ENCODE data around the gene BMERB1.
"Not testable (repeated sequence)": the region's sequence is repeated elsewhere in the genome, so short reads cannot be mapped to it uniquely, and the experiment has no call there.

BMERB1 gene

DNA sequence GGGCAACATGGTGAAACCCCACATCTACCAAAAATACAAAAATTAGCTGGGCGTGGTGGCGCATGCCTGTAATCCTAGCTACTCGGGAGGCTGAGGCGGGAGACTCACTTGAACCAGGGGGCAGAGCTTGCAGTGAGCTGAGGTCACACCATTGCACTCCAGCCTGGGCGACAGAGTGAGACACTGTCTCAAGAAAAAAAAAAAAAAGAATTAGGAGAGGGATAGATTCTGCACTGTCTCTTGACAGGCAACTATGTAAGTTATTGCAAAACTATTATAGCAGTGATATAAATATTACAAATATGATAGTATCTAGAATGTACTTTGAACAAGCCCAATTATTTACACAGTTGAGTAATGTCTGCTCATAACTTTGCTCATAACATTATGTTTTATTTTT is 7.8 kb downstream of the BMERB1 start:
- not testable (repeated sequence) for H3K36me3 Mint-ChIP-seq, H3K4me3 Mint-ChIP-seq

DNA sequence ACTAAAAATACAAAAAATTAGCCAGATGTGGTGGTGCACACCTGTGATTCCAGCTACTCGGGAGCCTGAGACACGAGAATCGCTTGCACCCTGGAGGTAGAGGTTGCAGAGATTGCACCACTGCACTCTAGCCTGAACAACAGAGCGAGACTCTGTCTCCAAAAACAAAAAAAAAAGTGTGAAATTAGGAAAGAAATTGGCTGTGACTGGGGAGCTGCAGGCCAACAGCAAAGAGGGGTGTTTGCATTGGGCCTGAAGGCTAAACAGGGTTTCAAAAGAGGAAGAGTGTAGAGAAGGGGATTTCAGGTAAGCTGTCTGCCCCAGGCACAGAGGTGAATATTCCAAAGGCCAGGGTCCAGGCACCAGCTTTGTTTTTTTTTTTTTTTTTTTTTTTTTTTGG is 9.4 kb downstream of the BMERB1 start:
- no peaks in the 10 kb centered on the region for H3K27me3 Mint-ChIP-seq
- H3K4me1 Mint-ChIP-seq (ENCODE audit: low read depth): peaks cover 12% of the 10 kb centered on the region
- H3K4me3 Mint-ChIP-seq: no peak overlapping the region
- peaks cover 7% of the 10 kb centered on the region for H3K9me3 Mint-ChIP-seq (ENCODE audit: low read depth)
- peaks cover 10% of the 10 kb centered on the region for H3K36me3 Mint-ChIP-seq
- no peak overlapping the region for H3K27ac Mint-ChIP-seq

More for the DNA sequence above, 7.8 kb downstream of the BMERB1 start:
- H3K9me3 Mint-ChIP-seq (ENCODE audit: low read depth); H3K27me3 Mint-ChIP-seq; H3K27ac Mint-ChIP-seq: not testable (repeated sequence)
- peaks cover 12% of the 10 kb centered on the region for H3K4me1 Mint-ChIP-seq (ENCODE audit: low read depth)

DNA sequence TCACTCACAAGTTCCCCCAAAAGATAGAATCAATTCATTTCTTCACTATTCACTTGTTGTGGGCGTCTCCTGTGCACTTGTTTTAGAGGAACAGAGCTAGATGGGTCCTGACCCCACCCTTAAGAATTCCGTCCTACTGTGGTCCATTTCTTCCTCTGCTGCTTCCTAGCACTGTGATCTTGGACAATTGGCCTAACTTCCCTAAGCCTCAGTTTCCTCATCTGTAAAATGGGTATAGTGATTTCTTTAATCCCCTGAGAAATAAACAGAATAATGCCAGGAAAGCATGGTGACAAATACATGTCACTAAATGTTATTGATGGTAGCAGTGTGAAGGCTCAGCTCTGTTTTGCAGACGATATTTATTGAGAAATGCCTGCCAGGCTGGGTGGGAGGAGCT is 9.9 kb downstream of the BMERB1 start:
- Mint-ChIP-seq H3K4me3 (no peak overlapping the region), H3K36me3 (peaks cover 10% of the 10 kb centered on the region), H3K4me1 (ENCODE audit: low read depth) (peaks cover 11% of the 10 kb centered on the region), H3K27ac (no peak overlapping the region), H3K27me3 (no peaks in the 10 kb centered on the region), H3K9me3 (ENCODE audit: low read depth) (peaks cover 7% of the 10 kb centered on the region)

DNA sequence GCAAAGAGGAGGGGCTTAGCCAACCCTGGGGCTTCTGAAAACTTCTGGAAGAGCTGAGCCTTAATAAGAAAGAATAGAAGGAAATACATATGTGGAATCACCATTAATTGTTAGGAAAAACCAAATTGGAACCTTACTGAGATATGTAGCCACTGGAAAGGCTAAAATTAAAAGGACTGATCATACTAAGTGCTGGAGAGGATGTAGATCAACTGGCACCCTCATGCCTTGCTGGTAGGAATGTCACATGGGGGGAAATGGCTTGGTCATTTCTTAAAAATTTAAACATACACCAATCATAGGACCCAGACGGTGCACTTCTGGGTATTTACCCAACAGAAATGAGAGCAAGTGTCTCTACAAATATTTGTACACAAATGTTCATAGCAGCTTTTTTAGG is 11.1 kb downstream of the BMERB1 start:
- peaks cover 3% of the 10 kb centered on the region for H3K4me1 Mint-ChIP-seq (ENCODE audit: low read depth)
- peaks cover 7% of the 10 kb centered on the region for H3K9me3 Mint-ChIP-seq (ENCODE audit: low read depth)
- H3K4me3 Mint-ChIP-seq: no peak overlapping the region
- no peak overlapping the region for H3K27ac Mint-ChIP-seq
- no peaks in the 10 kb centered on the region for H3K27me3 Mint-ChIP-seq
- peaks cover 10% of the 10 kb centered on the region for H3K36me3 Mint-ChIP-seq

DNA sequence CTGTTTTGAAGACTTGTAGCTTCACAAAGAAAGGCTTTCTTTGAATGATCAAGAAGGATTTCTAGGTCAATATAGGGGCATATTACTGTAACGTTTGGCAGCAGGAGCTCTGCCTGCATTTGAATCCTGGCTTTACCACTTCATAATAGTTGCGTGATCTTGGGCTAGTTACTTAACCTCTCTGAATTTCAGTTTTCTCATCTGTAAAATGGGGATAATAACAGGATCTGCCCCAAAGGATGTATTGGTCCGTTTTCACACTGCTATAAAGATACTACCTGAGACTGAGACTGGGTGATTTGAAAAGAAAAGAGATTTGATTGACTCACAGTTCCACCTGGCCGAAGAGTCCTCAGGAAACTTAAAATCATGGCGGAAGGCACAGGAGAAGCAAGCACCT is 12.5 kb downstream of the BMERB1 start:
- H3K36me3 Mint-ChIP-seq: peaks cover 10% of the 10 kb centered on the region
- H3K4me1 Mint-ChIP-seq (ENCODE audit: low read depth): peaks cover 3% of the 10 kb centered on the region
- no peaks in the 10 kb centered on the region for H3K27me3 Mint-ChIP-seq
- no peak overlapping the region for H3K4me3 Mint-ChIP-seq
- H3K9me3 Mint-ChIP-seq (ENCODE audit: low read depth): peaks cover 7% of the 10 kb centered on the region
- H3K27ac Mint-ChIP-seq: no peak overlapping the region

DNA sequence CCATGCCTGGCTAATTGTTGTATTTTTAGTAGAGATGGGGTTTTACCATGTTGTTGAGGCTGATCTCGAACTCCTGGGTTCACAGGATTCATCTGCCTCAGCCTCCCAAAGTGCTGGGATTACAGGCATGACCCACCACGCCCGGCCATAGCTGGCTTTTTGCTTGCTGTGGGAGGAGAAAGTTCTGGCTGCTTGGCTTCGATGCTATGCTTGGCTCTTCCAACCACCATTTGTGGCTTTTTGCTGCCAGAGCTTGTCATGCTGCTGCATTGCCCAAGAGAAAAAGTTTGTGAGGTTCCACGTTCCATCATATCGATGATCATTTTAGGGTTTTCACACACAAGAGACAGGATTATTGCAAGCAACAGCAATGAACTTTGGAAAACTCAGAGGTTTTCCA is 16.2 kb downstream of the BMERB1 start:
- Mint-ChIP-seq H3K27me3 (no peaks in the 10 kb centered on the region), H3K27ac (no peak overlapping the region), H3K4me3 (no peak overlapping the region), H3K9me3 (ENCODE audit: low read depth) (peaks cover 2% of the 10 kb centered on the region), H3K36me3 (peaks cover 10% of the 10 kb centered on the region), H3K4me1 (ENCODE audit: low read depth) (peaks cover 3% of the 10 kb centered on the region)

DNA sequence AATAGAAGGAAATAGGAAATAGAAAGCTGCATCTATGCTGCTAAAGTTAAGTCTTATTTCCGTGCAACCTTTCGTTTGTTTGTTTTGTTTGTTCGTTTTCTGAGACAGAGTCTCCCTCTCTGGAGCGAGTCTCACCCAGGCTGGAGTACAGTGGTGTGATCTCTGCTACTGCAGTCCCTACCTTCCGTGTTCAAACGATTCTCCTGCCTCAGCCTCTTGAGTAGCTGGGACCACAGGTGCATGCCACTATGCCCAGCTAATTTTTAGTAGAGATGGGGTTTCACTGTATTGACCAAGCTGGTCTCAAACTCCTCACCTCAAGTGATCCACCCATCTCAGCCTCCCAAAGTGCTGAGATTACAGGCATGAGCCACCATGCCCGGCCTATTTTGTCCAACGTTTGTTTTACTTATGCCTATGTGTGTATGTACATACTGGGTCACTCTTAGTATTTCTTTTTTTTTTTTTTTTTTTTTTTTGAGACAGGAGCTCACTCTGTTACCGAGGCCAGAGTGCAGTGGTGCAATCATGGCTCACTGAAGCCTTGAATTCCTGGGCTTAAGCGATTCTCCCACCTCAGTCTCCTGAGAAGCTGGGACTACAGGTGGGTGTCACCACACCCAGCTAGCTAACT is 16.8 kb downstream of the BMERB1 start:
- H3K4me1 Mint-ChIP-seq (ENCODE audit: low read depth): peaks cover 3% of the 10 kb centered on the region

DNA sequence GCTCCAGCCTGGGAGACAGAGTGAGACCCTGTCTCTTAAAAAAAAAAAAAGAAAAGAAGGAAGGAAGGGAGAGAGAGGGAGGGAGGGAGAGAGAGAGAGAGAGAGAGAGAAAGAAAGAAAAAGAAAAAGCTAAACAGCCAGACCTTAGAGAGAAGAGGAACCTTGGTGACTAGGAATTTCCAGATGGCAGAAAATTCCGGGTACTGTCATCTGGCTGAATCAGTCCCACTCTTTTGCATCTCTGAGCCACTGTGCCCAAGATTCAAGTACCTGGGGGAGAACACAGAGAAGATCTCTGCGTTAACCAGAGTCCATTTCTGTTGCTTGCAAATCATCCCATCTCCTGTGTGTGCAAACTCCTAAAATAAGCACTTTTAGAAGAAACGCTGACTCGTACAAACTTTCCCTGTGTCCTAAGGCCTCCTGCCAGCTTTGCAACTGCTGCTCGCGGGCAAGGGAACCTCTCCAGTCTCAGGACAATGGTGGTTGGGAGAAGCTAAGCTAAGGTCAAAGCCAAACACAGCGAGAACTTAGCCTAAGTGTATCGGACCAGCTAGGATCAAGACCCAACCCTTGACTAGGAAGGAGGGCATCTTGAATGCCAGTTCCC is 18.0 kb downstream of the BMERB1 start:
- Mint-ChIP-seq H3K27me3 (no peaks in the 10 kb centered on the region), H3K4me3 (no peak overlapping the region), H3K36me3 (peaks cover 7% of the 10 kb centered on the region), H3K9me3 (ENCODE audit: low read depth) (no peaks in the 10 kb centered on the region), H3K4me1 (ENCODE audit: low read depth) (no peaks in the 10 kb centered on the region), H3K27ac (no peak overlapping the region)

More for the DNA sequence above, 16.8 kb downstream of the BMERB1 start:
- no peaks in the 10 kb centered on the region for H3K9me3 Mint-ChIP-seq (ENCODE audit: low read depth)
- H3K36me3 Mint-ChIP-seq: peaks cover 10% of the 10 kb centered on the region
- no peak overlapping the region for H3K4me3 Mint-ChIP-seq
- H3K27me3 Mint-ChIP-seq: no peaks in the 10 kb centered on the region
- H3K27ac Mint-ChIP-seq: no peak overlapping the region

DNA sequence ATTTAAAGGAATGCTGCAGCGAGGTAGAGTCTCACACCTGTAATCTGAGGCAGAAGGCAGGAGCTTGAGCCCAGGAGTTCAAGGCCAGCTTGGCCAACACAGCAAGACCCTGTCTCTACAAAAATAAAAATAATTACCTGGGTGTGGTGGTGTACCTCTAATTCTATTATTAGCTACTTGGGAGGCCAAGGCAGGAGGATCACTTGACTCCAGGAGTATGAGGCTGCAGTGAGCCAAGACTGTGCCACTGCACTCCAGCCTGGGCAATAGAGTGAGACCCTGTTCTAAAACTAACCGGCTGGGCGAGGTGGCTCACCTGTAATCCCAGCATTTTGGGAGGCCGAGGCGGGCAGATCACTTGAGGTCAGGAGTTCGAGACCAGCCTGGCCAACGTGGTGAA is 18.9 kb downstream of the BMERB1 start:
- H3K9me3 Mint-ChIP-seq (ENCODE audit: low read depth); H3K36me3 Mint-ChIP-seq; H3K27ac Mint-ChIP-seq; H3K4me1 Mint-ChIP-seq (ENCODE audit: low read depth); H3K4me3 Mint-ChIP-seq; H3K27me3 Mint-ChIP-seq: not testable (repeated sequence)

DNA sequence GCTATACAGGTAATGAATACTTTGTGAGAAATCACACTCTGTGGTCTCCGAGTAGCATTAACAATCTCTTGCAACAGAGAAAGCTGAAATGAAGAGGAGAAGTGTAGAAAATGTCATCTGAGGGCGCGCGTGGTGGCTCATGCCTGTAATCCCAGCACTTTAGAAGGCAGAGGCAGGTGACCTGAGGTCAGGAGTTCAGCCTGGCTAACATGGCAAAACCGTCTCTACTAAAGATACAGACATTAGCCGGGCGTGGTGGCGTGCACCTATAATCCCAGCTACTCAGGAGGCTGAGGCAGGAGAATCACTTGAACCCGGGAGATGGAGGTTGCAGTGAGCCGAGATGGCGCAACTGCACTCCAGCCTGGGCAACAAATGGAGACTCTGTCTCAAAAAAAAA is 20.5 kb downstream of the BMERB1 start:
- not testable (repeated sequence) for H3K4me3 Mint-ChIP-seq; H3K36me3 Mint-ChIP-seq; H3K27me3 Mint-ChIP-seq; H3K27ac Mint-ChIP-seq; H3K9me3 Mint-ChIP-seq (ENCODE audit: low read depth); H3K4me1 Mint-ChIP-seq (ENCODE audit: low read depth)

DNA sequence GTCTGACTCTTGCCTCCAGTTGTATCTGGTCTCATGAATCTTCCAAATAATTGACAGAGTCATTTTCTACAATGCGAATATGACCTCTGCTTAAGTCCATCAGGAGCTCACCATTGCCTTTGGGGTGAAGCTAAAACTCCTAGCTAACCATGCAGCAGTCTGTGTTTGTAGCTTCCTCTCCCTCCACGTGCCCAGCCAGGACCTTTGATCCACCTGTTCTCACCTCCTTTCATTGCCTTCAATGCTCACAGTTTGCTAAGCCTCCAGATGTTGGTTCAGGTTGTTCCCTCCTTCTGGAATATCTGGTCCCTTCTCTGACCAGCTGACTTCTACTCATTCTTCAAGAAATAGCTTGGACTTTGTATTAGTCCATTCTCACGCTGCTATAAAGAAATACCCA is 23.0 kb downstream of the BMERB1 start:
- Mint-ChIP-seq H3K36me3 (peaks cover 6% of the 10 kb centered on the region), H3K27me3 (peaks cover 1% of the 10 kb centered on the region), H3K4me1 (ENCODE audit: low read depth) (no peaks in the 10 kb centered on the region), H3K27ac (no peak overlapping the region), H3K4me3 (no peak overlapping the region), H3K9me3 (ENCODE audit: low read depth) (no peaks in the 10 kb centered on the region)

DNA sequence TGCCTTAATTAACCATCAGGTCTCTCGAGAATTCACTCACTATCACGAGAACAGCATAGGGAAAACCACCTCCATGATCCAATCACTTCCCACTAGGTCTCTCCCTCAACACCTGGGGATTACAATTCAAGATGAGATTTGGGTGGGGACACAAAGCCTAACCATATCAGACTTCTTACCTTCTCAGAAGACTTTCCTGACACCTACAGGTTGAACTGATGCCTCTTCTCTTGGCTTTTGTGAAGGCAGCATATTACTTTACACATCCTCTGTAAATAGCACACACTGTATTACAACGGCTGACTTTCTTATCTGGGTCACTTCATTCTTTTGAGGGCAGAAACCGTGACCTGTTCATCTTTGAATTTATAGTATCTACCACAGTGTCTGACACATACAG is 23.6 kb downstream of the BMERB1 start:
- Mint-ChIP-seq H3K9me3 (ENCODE audit: low read depth) (no peaks in the 10 kb centered on the region), H3K4me3 (no peak overlapping the region), H3K4me1 (ENCODE audit: low read depth) (no peaks in the 10 kb centered on the region), H3K27me3 (peaks cover 1% of the 10 kb centered on the region), H3K36me3 (peaks cover 6% of the 10 kb centered on the region), H3K27ac (no peak overlapping the region)

DNA sequence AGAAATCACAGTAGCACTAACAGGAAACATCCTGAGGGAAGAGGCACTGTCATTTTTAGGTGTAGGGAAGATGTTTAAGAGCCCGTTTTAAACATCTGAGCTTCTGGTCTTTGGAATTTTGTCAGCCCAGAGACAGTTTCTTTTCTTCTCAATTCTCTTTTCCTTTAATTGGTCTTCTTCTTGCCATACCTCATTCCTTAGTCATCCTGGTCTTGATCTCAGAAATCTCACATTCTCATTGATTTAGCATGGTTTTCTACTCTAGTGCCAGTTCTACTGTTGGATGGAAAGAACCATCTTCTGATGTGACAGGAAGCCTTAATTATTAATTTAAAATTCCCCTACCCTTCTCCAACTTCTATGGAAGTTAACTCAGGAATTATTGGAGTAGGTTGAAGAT is 25.4 kb downstream of the BMERB1 start:
- Mint-ChIP-seq H3K27ac (no peak overlapping the region), H3K27me3 (peaks cover 1% of the 10 kb centered on the region), H3K36me3 (peaks cover 3% of the 10 kb centered on the region), H3K4me3 (no peak overlapping the region), H3K9me3 (ENCODE audit: low read depth) (no peaks in the 10 kb centered on the region), H3K4me1 (ENCODE audit: low read depth) (no peaks in the 10 kb centered on the region)

DNA sequence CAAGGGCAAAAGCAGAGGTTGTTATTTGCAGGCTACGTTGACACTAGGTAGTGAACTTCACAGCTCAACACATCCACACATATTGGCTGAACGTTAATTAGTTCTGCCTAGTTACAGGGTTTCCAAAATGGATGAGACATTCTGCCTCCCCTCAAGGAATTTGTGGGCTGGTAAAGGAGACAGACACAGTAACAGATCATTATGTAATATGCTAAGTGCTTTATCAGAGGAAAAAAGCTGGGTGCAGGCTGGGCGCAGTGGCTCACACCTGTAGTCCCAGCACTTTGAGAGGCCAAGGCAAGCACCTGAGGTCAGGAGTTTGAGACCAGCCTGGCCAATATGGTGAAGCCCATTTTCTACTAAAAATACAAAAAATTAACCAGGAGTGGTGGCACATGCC is 26.2 kb downstream of the BMERB1 start:
- peaks cover 1% of the 10 kb centered on the region for H3K27me3 Mint-ChIP-seq
- H3K27ac Mint-ChIP-seq: no peak overlapping the region
- no peak overlapping the region for H3K4me3 Mint-ChIP-seq
- peaks cover 2% of the 10 kb centered on the region for H3K36me3 Mint-ChIP-seq
- H3K4me1 Mint-ChIP-seq (ENCODE audit: low read depth): no peaks in the 10 kb centered on the region
- no peaks in the 10 kb centered on the region for H3K9me3 Mint-ChIP-seq (ENCODE audit: low read depth)

DNA sequence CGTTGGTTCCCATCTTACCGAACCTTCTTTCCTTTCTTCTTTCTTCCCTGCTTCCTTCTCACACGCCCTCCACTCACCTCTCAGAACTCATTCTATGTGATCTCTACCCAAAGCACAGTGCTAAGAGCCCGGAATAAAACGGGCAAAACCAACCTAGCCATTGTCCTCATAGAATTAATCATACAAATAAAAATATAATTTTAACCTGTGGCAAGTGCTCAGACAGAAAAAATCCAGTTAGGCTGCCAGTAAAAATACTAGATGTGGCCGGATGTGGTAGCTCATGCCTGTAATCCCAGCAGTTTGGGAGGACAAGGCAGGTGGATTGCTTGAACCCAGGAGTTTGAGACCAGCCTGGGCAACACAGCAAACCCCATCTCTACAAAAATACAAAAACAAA is 27.0 kb downstream of the BMERB1 start:
- H3K27me3 Mint-ChIP-seq: peaks cover 1% of the 10 kb centered on the region
- H3K4me1 Mint-ChIP-seq (ENCODE audit: low read depth): no peaks in the 10 kb centered on the region
- no peak overlapping the region for H3K4me3 Mint-ChIP-seq
- H3K36me3 Mint-ChIP-seq: peaks cover 2% of the 10 kb centered on the region
- H3K9me3 Mint-ChIP-seq (ENCODE audit: low read depth): no peaks in the 10 kb centered on the region
- no peak overlapping the region for H3K27ac Mint-ChIP-seq

All from activated naive CD8-positive, alpha-beta T cell (primary cell).